IPS-18a (cell line): ENCODE measurements around the gene HOXA5.

Experiments
- H3K27ac ChIP-seq: one replicate; pipeline ENCODE4 v1.5.1; 2013; ENCODE audit warnings: low read length
- H3K27me3 ChIP-seq: one replicate; pipeline ENCODE4 v1.6.1; 2013; ENCODE audit warnings: mild to moderate bottlenecking, low read length; ENCODE audit not compliant: control insufficient read depth, insufficient read depth
- H3K36me3 ChIP-seq: one replicate; pipeline ENCODE4 v1.6.1; 2013; ENCODE audit warnings: low read depth, low read length; ENCODE audit not compliant: control insufficient read depth
- H3K4me1 ChIP-seq: one replicate; pipeline ENCODE4 v1.6.1; 2013; ENCODE audit warnings: low read depth, low read length; ENCODE audit not compliant: control insufficient read depth
- H3K4me3 ChIP-seq: one replicate; pipeline ENCODE4 v1.5.1; 2013; ENCODE audit warnings: low read length
- H3K9ac ChIP-seq: one replicate; pipeline ENCODE4 v1.6.1; 2013; ENCODE audit warnings: mild to moderate bottlenecking, low read length, moderate library complexity
- H3K9me3 ChIP-seq: one replicate; pipeline ENCODE4 v1.6.1; 2013; ENCODE audit warnings: low read depth, low read length; ENCODE audit not compliant: control insufficient read depth

HOXA5 gene

GRCh38 chr7:27118580-27118979 lies 24.9 kb downstream of the HOXA5 start:
- Histone ChIP-seq H3K36me3 (no peaks in the 10 kb centered on the region), H3K4me3 (no peak overlapping the region), H3K4me1 (no peaks in the 10 kb centered on the region), H3K27ac (no peak overlapping the region), H3K27me3 (peaks cover 97% of the 10 kb centered on the region), H3K9ac (no peak overlapping the region), H3K9me3 (peaks cover 4% of the 10 kb centered on the region)

- Histone ChIP-seq H3K4me3 (no peak overlapping the region), H3K9me3 (peaks cover 4% of the 10 kb centered on the region), H3K4me1 (no peaks in the 10 kb centered on the region), H3K27ac (no peak overlapping the region), H3K27me3 (peaks cover 97% of the 10 kb centered on the region), H3K9ac (no peak overlapping the region), H3K36me3 (no peaks in the 10 kb centered on the region)
These were observed 25.5 kb downstream of the HOXA5 start for GRCh38 chr7:27117887-27118491.

- H3K27me3 ChIP-seq = peaks cover 97% of the 10 kb centered on the region
- H3K4me1 ChIP-seq = no peaks in the 10 kb centered on the region
- no peaks in the 10 kb centered on the region for H3K36me3 ChIP-seq
- peaks cover 4% of the 10 kb centered on the region for H3K9me3 ChIP-seq
- no peak overlapping the region for H3K9ac ChIP-seq
- no peak overlapping the region for H3K4me3 ChIP-seq
- no peak overlapping the region for H3K27ac ChIP-seq
These were observed 26.3 kb downstream of the HOXA5 start for GRCh38 chr7:27116962-27117886.

GRCh38 chr7:27116031-27116961 lies 27.2 kb downstream of the HOXA5 start:
- peaks cover 97% of the 10 kb centered on the region for H3K27me3 ChIP-seq
- peaks cover 4% of the 10 kb centered on the region for H3K9me3 ChIP-seq
- no peak overlapping the region for H3K9ac ChIP-seq
- H3K27ac ChIP-seq = no peak overlapping the region
- no peak overlapping the region for H3K4me3 ChIP-seq
- H3K36me3 ChIP-seq = no peaks in the 10 kb centered on the region
- H3K4me1 ChIP-seq = no peaks in the 10 kb centered on the region

- no peak overlapping the region for H3K27ac ChIP-seq
- H3K4me1 ChIP-seq = no peaks in the 10 kb centered on the region
- no peak overlapping the region for H3K9ac ChIP-seq
- H3K4me3 ChIP-seq = no peak overlapping the region
- H3K9me3 ChIP-seq = peaks cover 4% of the 10 kb centered on the region
- peaks cover 97% of the 10 kb centered on the region for H3K27me3 ChIP-seq
- no peaks in the 10 kb centered on the region for H3K36me3 ChIP-seq
These were observed 28.1 kb downstream of the HOXA5 start for GRCh38 chr7:27115221-27116026.

GRCh38 chr7:27114881-27115220 lies 28.6 kb downstream of the HOXA5 start:
- Histone ChIP-seq H3K36me3 (no peaks in the 10 kb centered on the region), H3K9ac (no peak overlapping the region), H3K4me3 (no peak overlapping the region), H3K27me3 (peaks cover 97% of the 10 kb centered on the region), H3K9me3 (peaks cover 3% of the 10 kb centered on the region), H3K27ac (no peak overlapping the region), H3K4me1 (no peaks in the 10 kb centered on the region)

GRCh38 chr7:27113991-27114769 lies 29.3 kb downstream of the HOXA5 start:
- H3K27ac ChIP-seq = no peak overlapping the region
- no peaks in the 10 kb centered on the region for H3K4me1 ChIP-seq
- H3K4me3 ChIP-seq = no peak overlapping the region
- H3K36me3 ChIP-seq = no peaks in the 10 kb centered on the region
- H3K9ac ChIP-seq = no peak overlapping the region
- no peaks in the 10 kb centered on the region for H3K9me3 ChIP-seq
- peaks cover 97% of the 10 kb centered on the region for H3K27me3 ChIP-seq

GRCh38 chr7:27112955-27113949 lies 30.2 kb downstream of the HOXA5 start:
- no peaks in the 10 kb centered on the region for H3K9me3 ChIP-seq
- peak overlapping the region; percentile 36 for H3K4me3 ChIP-seq
- no peak overlapping the region for H3K9ac ChIP-seq
- H3K27me3 ChIP-seq = peaks cover 97% of the 10 kb centered on the region
- no peaks in the 10 kb centered on the region for H3K36me3 ChIP-seq
- H3K27ac ChIP-seq = no peak overlapping the region
- H3K4me1 ChIP-seq = no peaks in the 10 kb centered on the region

GRCh38 chr7:27112361-27112760 lies 31.1 kb downstream of the HOXA5 start:
- Histone ChIP-seq H3K9me3 (no peaks in the 10 kb centered on the region), H3K27ac (no peak overlapping the region), H3K27me3 (peaks cover 97% of the 10 kb centered on the region), H3K4me1 (no peaks in the 10 kb centered on the region), H3K36me3 (no peaks in the 10 kb centered on the region), H3K9ac (no peak overlapping the region), H3K4me3 (no peak overlapping the region)
